Measurements from ENCODE around the gene MFSD11.

DNA sequence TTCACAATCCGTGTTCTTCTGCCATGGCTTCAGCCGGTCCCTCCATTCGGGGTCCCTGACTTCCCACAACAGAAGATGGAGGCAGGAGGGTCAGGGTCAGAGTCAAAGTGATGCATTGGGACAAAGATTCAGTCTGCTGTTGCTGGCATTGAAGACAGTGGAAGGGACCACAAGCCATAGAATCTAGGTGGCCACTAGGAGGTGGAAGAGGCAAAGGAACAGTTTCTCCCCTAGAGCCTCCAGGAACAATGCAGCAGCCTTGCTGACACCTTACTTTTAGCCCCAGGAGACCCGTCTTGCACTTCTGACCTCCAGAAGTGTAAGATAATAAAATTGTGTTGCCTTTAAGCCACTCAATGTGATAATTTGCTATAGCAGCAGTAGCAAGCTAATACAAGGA is 55.9 kb downstream of the MFSD11 start:
- TF ChIP-seq, protein P1, sequence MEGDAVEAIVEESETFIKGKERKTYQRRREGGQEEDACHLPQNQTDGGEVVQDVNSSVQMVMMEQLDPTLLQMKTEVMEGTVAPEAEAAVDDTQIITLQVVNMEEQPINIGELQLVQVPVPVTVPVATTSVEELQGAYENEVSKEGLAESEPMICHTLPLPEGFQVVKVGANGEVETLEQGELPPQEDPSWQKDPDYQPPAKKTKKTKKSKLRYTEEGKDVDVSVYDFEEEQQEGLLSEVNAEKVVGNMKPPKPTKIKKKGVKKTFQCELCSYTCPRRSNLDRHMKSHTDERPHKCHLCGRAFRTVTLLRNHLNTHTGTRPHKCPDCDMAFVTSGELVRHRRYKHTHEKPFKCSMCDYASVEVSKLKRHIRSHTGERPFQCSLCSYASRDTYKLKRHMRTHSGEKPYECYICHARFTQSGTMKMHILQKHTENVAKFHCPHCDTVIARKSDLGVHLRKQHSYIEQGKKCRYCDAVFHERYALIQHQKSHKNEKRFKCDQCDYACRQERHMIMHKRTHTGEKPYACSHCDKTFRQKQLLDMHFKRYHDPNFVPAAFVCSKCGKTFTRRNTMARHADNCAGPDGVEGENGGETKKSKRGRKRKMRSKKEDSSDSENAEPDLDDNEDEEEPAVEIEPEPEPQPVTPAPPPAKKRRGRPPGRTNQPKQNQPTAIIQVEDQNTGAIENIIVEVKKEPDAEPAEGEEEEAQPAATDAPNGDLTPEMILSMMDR (IDR thresholded peaks at IDR 0.05 in 8 of 11, conservative IDR thresholded peaks at IDR 0.05 in 3 of 11): peak in 1 of 11 experiments; percentile 16
- no peak for TF ChIP-seq POLR2A (IDR thresholded peaks at IDR 0.05)

Data from spleen (tissue), 7 donors.